Karpas-422 (cell line): Measurements from ENCODE around the gene EML6. TPM values are rescaled to one million over a fixed set of nuclear protein-coding genes. Genes with fewer than 3 reads are reported as not detected.

Source experiments
- DNase-seq: peaks from one replicate; pipeline ENCODE4 v3.0.0-alpha.2; 2015
- H2AFZ ChIP-seq: fragments of 200-600 bp; sonication (generic); 2 replicates; pipeline ENCODE4 v1.6.1; 2014; ENCODE audit warnings: antibody characterized with exemption, low read length, mixed read lengths
- H3K27ac ChIP-seq: fragments of 200-600 bp; sonication (generic); 2 replicates; pipeline ENCODE4 v1.5.1; 2014; ENCODE audit warnings: mild to moderate bottlenecking, low read length, moderate library complexity
- H3K27me3 ChIP-seq: fragments of 200-600 bp; sonication (generic); 2 replicates; pipeline ENCODE4 v1.6.1; 2014; ENCODE audit warnings: low read length, mixed read lengths
- H3K36me3 ChIP-seq: fragments of 200-600 bp; sonication (generic); 2 replicates; pipeline ENCODE4 v1.6.1; 2014; ENCODE audit warnings: low read length, mixed read lengths; ENCODE audit not compliant: insufficient read depth
- H3K4me1 ChIP-seq: fragments of 200-600 bp; sonication (generic); 2 replicates; pipeline ENCODE4 v1.6.1; 2014; ENCODE audit warnings: mild to moderate bottlenecking, low read length, mixed read lengths
- H3K4me2 ChIP-seq: fragments of 200-600 bp; sonication (generic); 2 replicates; pipeline ENCODE4 v1.6.1; 2014; ENCODE audit warnings: low read length, low read depth, mild to moderate bottlenecking; ENCODE audit not compliant: poor library complexity, severe bottlenecking
- H3K4me3 ChIP-seq: fragments of 200-600 bp; sonication (generic); 2 replicates; pipeline ENCODE4 v1.5.1; 2014; ENCODE audit warnings: mild to moderate bottlenecking, antibody characterized with exemption, low read length, mixed read lengths
- H3K79me2 ChIP-seq: fragments of 200-600 bp; sonication (generic); 2 replicates; pipeline ENCODE4 v1.6.1; 2014; ENCODE audit warnings: mild to moderate bottlenecking, low read length, mixed read lengths
- H3K9ac ChIP-seq: fragments of 200-600 bp; sonication (generic); 2 replicates; pipeline ENCODE4 v1.6.0; 2014; ENCODE audit warnings: low read length
- H3K9me2 ChIP-seq: fragments of 200-600 bp; sonication (generic), shearing (Covaris generic); replicated peaks from 2 replicates; pipeline ENCODE4 v1.6.0; 2014; ENCODE audit warnings: mild to moderate bottlenecking, low read length, moderate library complexity; ENCODE audit not compliant: insufficient read depth
- H3K9me3 ChIP-seq: fragments of 300-700, 200-600 bp; sonication (generic); 2 replicates; pipeline ENCODE4 v1.6.1; 2014; ENCODE audit warnings: low read length, mixed read lengths
- H4K20me1 ChIP-seq: fragments of 200-600 bp; sonication (generic); 2 replicates; pipeline ENCODE4 v1.6.1; 2014; ENCODE audit warnings: mild to moderate bottlenecking, antibody characterized with exemption, low read length, low read depth; ENCODE audit not compliant: insufficient read depth
- total RNA-seq: library from RNA; depleted of rRNA; stranded (reverse); fragments of >200 nt; shearing (Covaris generic); gene quantifications from 2 replicates; pipeline ENCODE4 v1.2.3, GENCODE V29; 2014; ENCODE audit warnings: low replicate concordance

The EML6 gene
- total RNA-seq, 1 experiment from 2014 or later: 187 TPM

DNA sequence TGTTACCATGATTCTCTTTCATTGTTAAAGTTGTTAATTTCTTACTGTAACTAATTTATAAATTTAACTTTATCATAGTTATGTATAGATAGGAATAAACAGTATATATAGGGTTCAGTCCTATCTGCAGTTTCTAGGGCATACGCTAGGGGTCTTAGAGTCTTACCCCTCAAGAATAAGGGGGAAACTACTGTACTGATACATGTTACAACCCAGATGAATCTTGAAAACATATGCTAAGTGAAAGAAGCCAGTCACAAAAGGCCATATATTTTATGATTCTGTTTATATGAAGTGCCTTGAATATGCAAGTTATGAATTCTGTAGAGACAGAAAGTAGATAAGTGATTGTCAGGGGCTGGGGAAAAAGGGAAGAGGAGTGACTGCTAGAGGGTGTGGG is 274.4 kb downstream of the EML6 start:
- Histone ChIP-seq H3K27me3 (no peaks in the 10 kb centered on the region), H3K4me1 (peaks cover 73% of the 10 kb centered on the region), H2AFZ (no peak overlapping the region)

DNA sequence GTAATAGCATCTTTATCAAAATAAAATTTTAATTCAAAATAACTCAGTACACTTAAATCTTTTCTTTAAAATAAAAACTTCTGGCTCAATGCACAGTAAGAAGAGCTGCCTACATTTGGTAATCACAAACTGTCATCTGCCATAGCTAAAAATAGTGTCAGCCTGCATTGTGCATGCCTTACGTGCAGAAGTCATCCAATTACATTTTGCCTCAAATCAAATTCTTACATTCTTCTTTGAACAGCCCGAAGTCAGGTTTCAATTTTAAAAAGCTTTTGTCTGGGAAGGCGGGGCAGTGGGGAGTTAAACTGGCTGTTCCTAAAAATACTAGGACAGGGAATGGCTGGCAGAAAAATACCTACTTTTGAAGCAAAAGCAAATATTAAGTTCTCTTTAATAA is 275.7 kb downstream of the EML6 start:
- peaks cover 98% of the 10 kb centered on the region for H3K79me2 ChIP-seq
- no peaks in the 10 kb centered on the region for H4K20me1 ChIP-seq
- DNase-seq: peak; percentile 84
- H3K27me3 ChIP-seq: no peaks in the 10 kb centered on the region
- H3K4me2 ChIP-seq: peak overlapping the region; percentile 77
- peak overlapping the region; percentile 44 for H3K9ac ChIP-seq
- peaks cover 82% of the 10 kb centered on the region for H3K4me1 ChIP-seq
- H2AFZ ChIP-seq: no peak overlapping the region
- H3K9me2 ChIP-seq: no peaks in the 10 kb centered on the region
- no peaks in the 10 kb centered on the region; the same call in 1 of the 2 replicates for H3K36me3 ChIP-seq
- H3K9me3 ChIP-seq: no peaks in the 10 kb centered on the region
- H3K27ac ChIP-seq: peak overlapping the region; percentile 78
- H3K4me3 ChIP-seq: peak overlapping the region; percentile 51

More for the DNA sequence above, 274.4 kb downstream of the EML6 start:
- H3K9ac ChIP-seq: no peak overlapping the region
- peak; percentile 62 for DNase-seq
- H3K9me3 ChIP-seq: no peaks in the 10 kb centered on the region
- H3K4me2 ChIP-seq: peak overlapping the region; percentile 77
- H3K4me3 ChIP-seq: no peak overlapping the region
- H4K20me1 ChIP-seq: no peaks in the 10 kb centered on the region
- H3K79me2 ChIP-seq: peaks cover 97% of the 10 kb centered on the region
- H3K9me2 ChIP-seq: no peaks in the 10 kb centered on the region
- H3K36me3 ChIP-seq: no peaks in the 10 kb centered on the region; the same call in 1 of the 2 replicates
- peak overlapping the region; percentile 78 for H3K27ac ChIP-seq

DNA sequence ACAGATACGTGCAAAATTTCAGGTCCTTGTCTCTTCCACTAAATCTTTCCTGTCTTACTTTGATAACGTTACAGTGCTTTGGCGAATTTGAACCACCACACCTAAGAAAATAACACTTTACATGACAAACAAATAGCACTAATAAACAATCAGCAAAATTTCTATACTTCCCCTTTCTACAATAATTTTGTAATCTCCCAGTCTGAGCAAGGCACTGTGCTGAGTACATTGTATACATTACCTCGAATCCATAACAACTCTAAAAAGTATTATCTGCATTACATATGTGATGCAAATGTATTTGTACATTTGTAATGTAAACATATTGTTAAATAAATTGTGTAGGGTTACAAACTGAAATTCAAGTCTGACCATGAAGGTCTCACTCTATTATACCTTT is 276.9 kb downstream of the EML6 start:
- Histone ChIP-seq H3K79me2 (peaks cover 98% of the 10 kb centered on the region), H3K27ac (peak overlapping the region; percentile 78), H3K27me3 (no peaks in the 10 kb centered on the region), H3K9ac (peak overlapping the region; percentile 37), H3K4me1 (peaks cover 90% of the 10 kb centered on the region), H4K20me1 (no peaks in the 10 kb centered on the region), H2AFZ (no peak overlapping the region), H3K36me3 (no peaks in the 10 kb centered on the region; the same call in 1 of the 2 replicates), H3K9me2 (no peaks in the 10 kb centered on the region), H3K4me3 (peak overlapping the region; percentile 17; the same call in 1 of the 2 replicates), H3K4me2 (peak overlapping the region; percentile 77), H3K9me3 (no peaks in the 10 kb centered on the region)
- DNase-seq: peak; percentile 42

DNA sequence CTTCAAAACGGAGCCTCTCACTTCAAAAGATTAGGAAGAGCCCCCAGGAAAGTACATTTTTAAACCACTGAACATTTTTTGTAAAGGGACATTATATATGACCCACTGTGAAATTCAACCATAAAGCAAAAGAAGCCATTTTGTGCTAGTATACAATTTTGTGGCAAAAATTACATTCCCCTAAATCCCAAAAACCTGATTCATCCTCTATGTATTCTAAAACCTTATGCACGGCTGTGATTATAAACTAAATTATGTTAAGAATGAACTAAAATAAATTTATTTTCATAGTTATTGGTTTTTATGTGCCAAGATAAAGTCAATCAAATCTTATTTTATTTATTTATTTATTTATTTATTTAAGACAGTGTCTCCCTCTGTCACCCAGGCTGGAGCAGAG is 278.3 kb downstream of the EML6 start:
- no peak overlapping the region for H2AFZ ChIP-seq

DNA sequence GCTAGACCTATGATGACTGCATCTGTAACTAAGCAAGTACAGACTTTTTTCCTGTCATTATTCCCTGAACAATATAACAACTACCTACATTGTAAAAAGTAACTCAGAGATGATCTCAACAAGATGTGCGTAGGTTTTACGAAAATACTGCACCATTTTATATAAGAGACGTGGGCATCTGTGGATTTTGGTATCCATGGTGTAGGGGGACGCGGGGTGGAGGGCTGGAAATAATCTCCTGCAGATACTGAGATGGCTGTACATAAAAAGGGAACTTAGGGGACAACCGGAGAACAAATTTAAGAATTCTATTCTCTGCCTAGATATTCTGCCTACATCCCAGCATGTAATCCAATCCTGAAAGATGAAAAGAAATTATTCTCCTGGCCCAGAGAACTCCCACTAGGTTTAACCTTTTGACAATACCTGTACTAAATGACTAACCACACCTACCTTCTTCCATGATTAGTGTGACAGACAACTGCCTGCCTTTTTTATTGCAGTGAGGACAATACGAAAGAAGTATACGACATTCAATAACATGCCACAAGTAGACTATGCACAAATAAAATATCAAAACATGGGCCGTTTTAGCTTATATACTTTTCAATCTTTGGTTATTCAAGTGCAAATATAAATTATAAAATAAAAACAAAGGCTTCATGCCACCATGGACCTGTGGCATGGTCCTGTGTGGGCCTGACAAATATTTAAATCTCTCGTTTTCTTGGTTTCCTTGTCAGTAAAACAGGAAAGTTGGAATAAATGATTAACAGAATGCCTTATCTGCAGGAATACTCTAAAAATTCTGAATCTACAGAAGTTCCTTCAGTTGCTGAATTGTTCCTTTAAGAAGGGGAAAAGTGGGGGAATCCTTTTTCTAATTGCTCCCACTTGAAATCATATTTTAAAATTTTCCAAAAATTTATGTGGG is 280.5 kb downstream of the EML6 start:
- Histone ChIP-seq H3K36me3 (no peaks in the 10 kb centered on the region), H3K79me2 (peaks cover 98% of the 10 kb centered on the region), H3K4me3 (no peak overlapping the region), H3K4me1 (peaks cover 93% of the 10 kb centered on the region), H3K4me2 (no peak overlapping the region), H2AFZ (no peak overlapping the region), H3K27me3 (no peaks in the 10 kb centered on the region), H3K9me2 (no peaks in the 10 kb centered on the region), H4K20me1 (no peaks in the 10 kb centered on the region), H3K27ac (peak overlapping the region; percentile 32), H3K9ac (no peak overlapping the region), H3K9me3 (no peaks in the 10 kb centered on the region)
- DNase-seq: no peak

More for the DNA sequence above, 278.3 kb downstream of the EML6 start:
- Histone ChIP-seq H3K36me3 (no peaks in the 10 kb centered on the region; the same call in 1 of the 2 replicates), H4K20me1 (no peaks in the 10 kb centered on the region), H3K4me2 (peak overlapping the region; percentile 53), H3K4me3 (no peak overlapping the region), H3K9me3 (no peaks in the 10 kb centered on the region), H3K27ac (peak overlapping the region; percentile 78), H3K4me1 (peaks cover 92% of the 10 kb centered on the region), H3K9me2 (no peaks in the 10 kb centered on the region), H3K79me2 (peaks cover 98% of the 10 kb centered on the region), H3K27me3 (no peaks in the 10 kb centered on the region), H3K9ac (0 out of 2 replicates have a peak overlapping the region, but pooled peaks have one; percentile 3)
- DNase-seq: peak; percentile 42

DNA sequence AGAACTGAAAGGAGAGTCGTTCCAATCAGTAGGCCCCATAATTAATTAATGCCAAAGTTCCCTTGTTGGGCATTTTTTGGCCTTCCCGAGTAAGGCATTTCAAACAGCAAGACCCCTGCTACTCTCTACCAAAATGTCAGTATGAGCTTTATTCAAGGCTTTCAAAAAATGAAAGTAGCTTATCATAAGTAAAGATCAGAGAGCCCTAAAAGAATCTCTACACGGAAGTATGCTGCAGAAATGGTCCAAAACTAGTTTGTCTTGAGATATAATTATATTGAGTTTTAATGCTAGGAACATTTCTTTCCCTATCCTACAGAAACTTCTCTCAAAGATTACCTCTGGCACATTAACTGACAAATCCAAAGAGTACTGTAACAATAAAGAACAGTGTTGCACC is 282.8 kb downstream of the EML6 start:
- peaks cover 99% of the 10 kb centered on the region for H3K79me2 ChIP-seq
- H3K9ac ChIP-seq: 0 out of 2 replicates have a peak overlapping the region, but pooled peaks have one; percentile 3
- no peaks in the 10 kb centered on the region for H3K27me3 ChIP-seq
- no peaks in the 10 kb centered on the region for H4K20me1 ChIP-seq
- H3K4me2 ChIP-seq: peak overlapping the region; percentile 70
- H3K9me3 ChIP-seq: no peaks in the 10 kb centered on the region
- H3K27ac ChIP-seq: peak overlapping the region; percentile 85
- H3K4me3 ChIP-seq: 0 out of 2 replicates have a peak overlapping the region, but pooled peaks have one; percentile 15
- H3K4me1 ChIP-seq: peaks cover 93% of the 10 kb centered on the region
- no peak for DNase-seq
- no peak overlapping the region for H2AFZ ChIP-seq
- H3K36me3 ChIP-seq: no peaks in the 10 kb centered on the region
- no peaks in the 10 kb centered on the region for H3K9me2 ChIP-seq

DNA sequence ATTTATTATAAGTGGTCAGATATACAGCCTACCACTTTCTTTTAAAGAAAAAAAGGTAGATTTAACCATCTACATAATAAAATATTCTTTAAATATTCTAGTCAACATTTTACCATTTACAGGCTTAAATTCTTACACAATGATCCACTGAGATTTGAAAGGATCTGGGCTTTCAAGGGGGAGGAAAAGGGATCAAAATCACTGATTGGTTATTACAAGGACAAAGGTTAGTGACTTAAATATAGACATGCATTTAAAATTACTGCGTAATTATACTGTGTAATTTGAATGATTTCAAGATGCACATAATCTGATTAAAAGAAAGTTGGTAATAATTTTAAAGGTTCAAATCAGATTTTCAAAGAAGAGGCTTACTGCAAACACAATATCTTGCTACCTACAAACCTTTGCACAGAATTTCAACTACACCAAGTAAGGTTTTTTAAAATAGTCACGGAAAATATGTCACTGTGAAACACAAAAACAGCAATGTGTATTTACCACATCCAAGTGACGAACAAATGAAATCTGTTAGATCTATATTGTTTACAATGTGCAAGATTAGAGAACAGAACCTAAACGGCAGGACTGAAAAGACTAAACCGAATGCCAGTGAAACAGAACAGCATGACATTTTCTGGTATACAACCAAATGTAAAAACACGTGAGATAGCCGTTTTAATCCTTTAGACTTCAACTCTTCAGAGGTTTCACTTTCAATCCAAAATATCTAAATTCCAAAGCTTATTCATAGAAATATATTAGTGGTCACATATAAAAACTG is 286.0 kb downstream of the EML6 start:
- Histone ChIP-seq H4K20me1 (no peaks in the 10 kb centered on the region), H2AFZ (no peak overlapping the region)

More for the DNA sequence above, 286.0 kb downstream of the EML6 start:
- no peak for DNase-seq
- Histone ChIP-seq H3K79me2 (peaks cover 100% of the 10 kb centered on the region), H3K27me3 (no peaks in the 10 kb centered on the region), H3K27ac (peak overlapping the region; percentile 85), H3K4me1 (peaks cover 100% of the 10 kb centered on the region), H3K36me3 (no peaks in the 10 kb centered on the region), H3K4me2 (peak overlapping the region; percentile 70), H3K4me3 (peak overlapping the region; percentile 62), H3K9ac (peak overlapping the region; percentile 66), H3K9me3 (no peaks in the 10 kb centered on the region), H3K9me2 (no peaks in the 10 kb centered on the region)
